Neural cell (in vitro differentiated cells): Measurements from ENCODE around the gene NTSR2. TPM values are rescaled to one million over a fixed set of nuclear protein-coding genes. Genes with fewer than 3 reads are reported as not detected.

Experiments used
- H2AFZ ChIP-seq: fragments of 200-600, 300-800 bp; sonication (generic), shearing (Covaris generic); 2 replicates; pipeline ENCODE4 v1.6.0; 2014; ENCODE audit warnings: low read depth, mild to moderate bottlenecking, antibody characterized with exemption, low read length, moderate library complexity
- H3F3A ChIP-seq: fragments of 200-600 bp; shearing (Covaris generic); 2 replicates; pipeline ENCODE4 v1.6.1; 2016; ENCODE audit warnings: mild to moderate bottlenecking, moderate library complexity, mixed read lengths, antibody characterized with exemption, low read length; ENCODE audit not compliant: insufficient read depth, poor library complexity, severe bottlenecking
- H3K27ac ChIP-seq: fragments of 200-600, 300-800 bp; sonication (generic), shearing (Covaris generic); 2 replicates; pipeline ENCODE4 v1.5.1; 2014; ENCODE audit warnings: mild to moderate bottlenecking, low read length, moderate library complexity
- H3K27me3 ChIP-seq: fragments of 300-800, 200-600 bp; sonication (generic), shearing (Covaris generic); 2 replicates; pipeline ENCODE4 v1.6.0; 2014; ENCODE audit warnings: mild to moderate bottlenecking, low read depth, low read length, moderate library complexity; ENCODE audit not compliant: insufficient read depth
- H3K36me3 ChIP-seq: fragments of 300-800, 200-600 bp; sonication (generic), shearing (Covaris generic); 2 replicates; pipeline ENCODE4 v1.5.1; 2014; ENCODE audit warnings: mild to moderate bottlenecking, antibody characterized with exemption, low read length, moderate library complexity; ENCODE audit not compliant: insufficient read depth
- H3K4me2 ChIP-seq: fragments of 300-800, 200-600 bp; sonication (generic), shearing (Covaris generic); 2 replicates; pipeline ENCODE4 v1.6.0; 2014; ENCODE audit warnings: mild to moderate bottlenecking, low read length
- H3K4me3 ChIP-seq: fragments of 300-800, 200-600 bp; sonication (generic), shearing (Covaris generic); 2 replicates; pipeline ENCODE4 v1.5.1; 2014; ENCODE audit warnings: mild to moderate bottlenecking, low read length, moderate library complexity
- H3K79me2 ChIP-seq: fragments of 200-600 bp; shearing (Covaris generic); replicated peaks from 2 replicates; pipeline ENCODE4 v1.6.0; 2014; ENCODE audit warnings: mild to moderate bottlenecking, low read length, moderate library complexity; ENCODE audit not compliant: insufficient read depth
- H3K9ac ChIP-seq: fragments of 300-800, 200-600 bp; sonication (generic), shearing (Covaris generic); 2 replicates; pipeline ENCODE4 v1.6.1; 2016; ENCODE audit warnings: mild to moderate bottlenecking, low read length, mixed read lengths
- H3K9me2 ChIP-seq: fragments of 200-600 bp; shearing (Covaris generic); 2 replicates; pipeline ENCODE4 v1.6.1; 2016; ENCODE audit warnings: mild to moderate bottlenecking, low read length, mixed read lengths; ENCODE audit not compliant: insufficient read depth
- H3K9me3 ChIP-seq: fragments of 200-600, 300-800 bp; sonication (generic), shearing (Covaris generic); 2 replicates; pipeline ENCODE4 v1.6.1; 2016; ENCODE audit warnings: mild to moderate bottlenecking, mixed run types, low read length, moderate library complexity, mixed read lengths
- H4K20me1 ChIP-seq: fragments of 200-600 bp; shearing (Covaris generic); 2 replicates; pipeline ENCODE4 v1.6.1; 2016; ENCODE audit warnings: mild to moderate bottlenecking, mixed run types; ENCODE audit not compliant: insufficient read depth
- CTCF ChIP-seq: fragments of 450-650 bp; IDR thresholded peaks from 2 replicates; pipeline ENCODE4 v1.5.1; 2014; ENCODE audit warnings: antibody characterized with exemption, mild to moderate bottlenecking, moderate library complexity; ENCODE audit not compliant: poor library complexity, severe bottlenecking
- EP300 ChIP-seq: fragments of 450-650 bp; conservative IDR thresholded peaks from 2 replicates; pipeline ENCODE4 v1.6.1; 2014; ENCODE audit warnings: antibody characterized with exemption, mild to moderate bottlenecking, moderate library complexity; ENCODE audit not compliant: poor library complexity, severe bottlenecking
- EZH2 ChIP-seq: fragments of 200-600, 300-800 bp; shearing (Covaris generic), sonication (generic); IDR thresholded peaks from 2 replicates; pipeline ENCODE4 v1.6.1; 2014; ENCODE audit warnings: antibody characterized with exemption, low read length, borderline replicate concordance, mild to moderate bottlenecking; ENCODE audit not compliant: insufficient read depth, poor library complexity, severe bottlenecking
- MXI1 ChIP-seq: fragments of 450-650 bp; conservative IDR thresholded peaks from 2 replicates; pipeline ENCODE4 v1.6.1; 2014; ENCODE audit warnings: antibody characterized with exemption, mild to moderate bottlenecking; ENCODE audit not compliant: poor library complexity, severe bottlenecking
- POLR2AphosphoS5 ChIP-seq: IDR thresholded peaks from 2 replicates; pipeline ENCODE4 v1.6.1; 2012
- RAD21 ChIP-seq: fragments of 450-650 bp; conservative IDR thresholded peaks from 2 replicates; pipeline ENCODE4 v1.6.1; 2014; ENCODE audit warnings: antibody characterized with exemption, mild to moderate bottlenecking, moderate library complexity
- REST ChIP-seq: IDR thresholded peaks from 2 replicates; pipeline ENCODE4 v1.6.1; 2012; ENCODE audit warnings: borderline replicate concordance
- SMC3 ChIP-seq: fragments of 450-650 bp; conservative IDR thresholded peaks from 2 replicates; pipeline ENCODE4 v1.6.1; 2014; ENCODE audit warnings: antibody characterized with exemption, mild to moderate bottlenecking, moderate library complexity; ENCODE audit not compliant: poor library complexity
- TAF1 ChIP-seq: IDR thresholded peaks from 2 replicates; pipeline ENCODE4 v1.6.1; 2012; ENCODE audit warnings: low read depth
- polyA plus RNA-seq: library from polyadenylated mRNA; depleted of rRNA; stranded (reverse); fragments of >200 nt; gene quantifications from 2 replicates; pipeline ENCODE4 v1.2.3, GENCODE V29; 2014

NTSR2 gene
- polyA plus RNA-seq, 1 donor from 2014 or later: not detected

- Histone ChIP-seq H4K20me1 (no peaks in the 10 kb centered on the region), H3K4me3 (no peak overlapping the region), H3K36me3 (no peaks in the 10 kb centered on the region), H3K27ac (no peak overlapping the region), H3K27me3 (no peaks in the 10 kb centered on the region), H3K9ac (no peak overlapping the region), H3K4me2 (no peak overlapping the region), H3K9me2 (no peaks in the 10 kb centered on the region), H3K9me3 (no peaks in the 10 kb centered on the region), H2AFZ (no peak overlapping the region), H3F3A (no peaks in the 10 kb centered on the region), H3K79me2 (no peaks in the 10 kb centered on the region)
- TF ChIP-seq RAD21 (no peak), EZH2 (no peak), TAF1 (no peak), POLR2AphosphoS5 (no peak)
Measured at GRCh38 chr2:11701751-11702301, 31.8 kb upstream of the NTSR2 start.

GRCh38 chr2:11701206-11701605 lies 31.2 kb upstream of the NTSR2 start:
- Histone ChIP-seq H2AFZ (no peak overlapping the region), H3K9ac (no peak overlapping the region), H3K79me2 (no peaks in the 10 kb centered on the region), H4K20me1 (no peaks in the 10 kb centered on the region), H3F3A (no peaks in the 10 kb centered on the region), H3K4me2 (no peak overlapping the region), H3K36me3 (no peaks in the 10 kb centered on the region), H3K4me3 (no peak overlapping the region), H3K27ac (no peak overlapping the region), H3K9me2 (no peaks in the 10 kb centered on the region), H3K27me3 (no peaks in the 10 kb centered on the region), H3K9me3 (no peaks in the 10 kb centered on the region)
- TF ChIP-seq REST (no peak), SMC3 (no peak), EZH2 (no peak), CTCF (no peak), TAF1 (no peak), EP300 (no peak), POLR2AphosphoS5 (no peak), RAD21 (no peak), MXI1 (no peak)
